Upper lobe of right lung (tissue), 1 donor: ENCODE data around the gene SUGCT. TPM values are rescaled to one million over a fixed set of nuclear protein-coding genes. Genes with fewer than 3 reads are reported as not detected.
A peak's percentile ranks its signal among the peaks of the same experiment; 100 is the strongest.

Source experiments
- ATAC-seq: fragments of 200-7000 bp; cut with Tn5 transposase; one replicate; pipeline ENCODE4 v1.9.1; 2020; ENCODE audit warnings: mild to moderate bottlenecking, moderate library complexity
- DNase-seq: peaks from one replicate; pipeline ENCODE4 v3.0.0-alpha.2; 2020
- H3K27ac ChIP-seq: fragments of 200-600 bp; one replicate; pipeline ENCODE4 v1.8.0; 2022
- H3K27me3 ChIP-seq: fragments of 200-600 bp; one replicate; pipeline ENCODE4 v1.8.0; 2022; ENCODE audit warnings: mild to moderate bottlenecking
- H3K36me3 ChIP-seq: fragments of 200-600 bp; one replicate; pipeline ENCODE4 v1.8.0; 2022
- H3K4me1 ChIP-seq: fragments of 200-600 bp; one replicate; pipeline ENCODE4 v1.8.0; 2022
- H3K4me3 ChIP-seq: fragments of 200-600 bp; one replicate; pipeline ENCODE4 v1.8.0; 2022; ENCODE audit warnings: mild to moderate bottlenecking
- H3K9me3 ChIP-seq: fragments of 200-600 bp; one replicate; pipeline ENCODE4 v1.8.0; 2022
- intact Hi-C: fragments of 100-400 bp; cut with DNase I; formaldehyde crosslinking; loops from one replicate; pipeline ENCODE4 v1.11.0; 2022
- total RNA-seq: library from RNA; stranded (reverse); fragmentation: NEBNext Ultra II Directional; extraction: Animal tissue kit (Norgen Biotek cat#: 25700); gene quantifications from one replicate; pipeline ENCODE4 v1.2.1, GENCODE V29; 2021
- TF ChIP-seq, protein P1 (sequence below): fragments of 200-600 bp; IDR thresholded peaks from one replicate; pipeline ENCODE4 v1.8.0; 2022; ENCODE audit warnings: antibody characterized with exemption
- donor health status: DM: no; HTN: yes; CAD: no; lungs with severe emphysema.

SUGCT gene
- total RNA-seq, 1 donor from 2014 or later = 4.1 TPM

DNA sequence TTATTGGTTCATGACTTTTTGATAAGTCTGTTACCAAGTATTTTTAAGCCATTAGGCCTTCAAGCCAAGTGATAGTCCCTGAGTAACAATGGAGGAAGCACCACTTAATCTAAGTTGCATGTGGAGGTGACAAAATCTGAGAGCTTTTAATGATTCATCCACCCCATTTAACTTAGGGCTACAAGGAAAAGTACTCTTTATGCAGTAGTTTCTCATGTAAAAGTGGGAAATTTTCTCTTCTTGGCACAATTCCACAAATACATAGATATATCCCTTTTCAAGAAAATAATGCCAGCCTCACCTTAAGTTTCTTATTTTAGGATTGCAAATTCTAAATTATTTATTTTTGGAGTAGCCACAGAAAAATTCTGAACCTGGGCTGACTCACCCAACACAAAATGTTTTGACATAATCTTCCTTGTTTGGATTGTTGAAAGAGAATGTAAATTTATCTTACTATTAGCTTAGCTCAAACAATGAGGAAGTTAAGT lies 85.7 kb downstream of the SUGCT start:
- intact Hi-C loops = no loop called here

DNA sequence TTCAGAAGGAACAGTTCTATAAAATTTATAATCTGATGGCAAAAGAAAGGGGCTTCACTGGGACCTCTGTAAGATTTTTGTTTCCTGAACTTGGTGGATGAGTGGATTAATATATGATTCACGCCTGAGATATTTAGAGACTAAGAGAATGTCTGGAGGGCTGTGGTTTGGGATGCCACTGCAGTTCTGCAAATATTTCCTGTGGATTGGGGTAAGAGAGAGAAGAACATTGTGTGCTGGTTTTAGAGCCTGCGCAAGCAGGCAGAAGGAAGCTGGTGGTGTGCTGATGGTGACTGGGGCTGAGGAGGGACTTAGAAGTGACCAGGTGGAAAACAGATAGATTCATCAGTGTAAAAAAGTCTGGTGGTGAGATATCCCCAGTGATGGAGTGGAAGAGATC lies 87.0 kb downstream of the SUGCT start:
- Histone ChIP-seq H3K27ac (no peak overlapping the region), H3K4me3 (no peak overlapping the region), H3K4me1 (no peaks in the 10 kb centered on the region), H3K27me3 (no peaks in the 10 kb centered on the region), H3K36me3 (no peaks in the 10 kb centered on the region), H3K9me3 (no peaks in the 10 kb centered on the region)
- intact Hi-C loops = no loop called here
- TF ChIP-seq, protein P1, sequence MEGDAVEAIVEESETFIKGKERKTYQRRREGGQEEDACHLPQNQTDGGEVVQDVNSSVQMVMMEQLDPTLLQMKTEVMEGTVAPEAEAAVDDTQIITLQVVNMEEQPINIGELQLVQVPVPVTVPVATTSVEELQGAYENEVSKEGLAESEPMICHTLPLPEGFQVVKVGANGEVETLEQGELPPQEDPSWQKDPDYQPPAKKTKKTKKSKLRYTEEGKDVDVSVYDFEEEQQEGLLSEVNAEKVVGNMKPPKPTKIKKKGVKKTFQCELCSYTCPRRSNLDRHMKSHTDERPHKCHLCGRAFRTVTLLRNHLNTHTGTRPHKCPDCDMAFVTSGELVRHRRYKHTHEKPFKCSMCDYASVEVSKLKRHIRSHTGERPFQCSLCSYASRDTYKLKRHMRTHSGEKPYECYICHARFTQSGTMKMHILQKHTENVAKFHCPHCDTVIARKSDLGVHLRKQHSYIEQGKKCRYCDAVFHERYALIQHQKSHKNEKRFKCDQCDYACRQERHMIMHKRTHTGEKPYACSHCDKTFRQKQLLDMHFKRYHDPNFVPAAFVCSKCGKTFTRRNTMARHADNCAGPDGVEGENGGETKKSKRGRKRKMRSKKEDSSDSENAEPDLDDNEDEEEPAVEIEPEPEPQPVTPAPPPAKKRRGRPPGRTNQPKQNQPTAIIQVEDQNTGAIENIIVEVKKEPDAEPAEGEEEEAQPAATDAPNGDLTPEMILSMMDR = no peak
- ATAC-seq = peak; percentile 63
- DNase-seq = no peak

More for the DNA sequence above, 85.7 kb downstream of the SUGCT start:
- H3K4me1 ChIP-seq = no peaks in the 10 kb centered on the region
- H3K4me3 ChIP-seq = no peak overlapping the region
- no peak overlapping the region for H3K27ac ChIP-seq
- TF ChIP-seq, protein P1 = no peak
- H3K9me3 ChIP-seq = no peaks in the 10 kb centered on the region
- ATAC-seq = no peak
- H3K27me3 ChIP-seq = no peaks in the 10 kb centered on the region
- H3K36me3 ChIP-seq = no peaks in the 10 kb centered on the region
- DNase-seq = no peak

DNA sequence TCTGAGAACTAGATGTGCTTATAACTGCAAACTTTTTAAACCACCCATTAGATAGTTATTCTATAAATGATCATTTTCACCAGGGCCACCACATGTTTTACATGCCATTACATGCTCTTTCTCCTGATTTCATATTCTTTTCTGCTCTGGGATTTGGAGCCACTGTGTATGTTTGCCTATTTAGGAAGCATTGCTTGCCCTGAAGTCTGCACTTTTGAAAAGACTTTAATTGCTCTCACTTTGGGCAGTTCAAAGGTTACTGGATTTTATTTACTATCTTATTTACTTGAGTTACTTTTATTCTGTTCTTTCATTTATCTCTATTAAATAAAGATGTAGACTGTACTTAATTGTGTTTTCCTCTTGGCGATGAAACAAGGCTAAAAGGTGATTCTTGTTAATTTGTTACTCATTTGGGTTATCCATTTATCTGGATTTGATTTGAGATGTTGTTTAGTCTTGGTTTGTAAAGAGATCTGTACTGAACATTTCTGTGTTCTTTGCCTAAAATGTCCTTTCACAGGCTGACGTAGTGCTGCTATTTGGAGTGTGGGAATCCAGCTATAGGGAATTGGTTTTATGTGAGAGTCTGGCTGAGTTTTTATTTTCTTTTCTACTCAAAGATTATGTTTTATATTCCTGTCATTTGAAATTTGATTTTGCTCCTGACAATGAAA lies 88.8 kb downstream of the SUGCT start:
- no peaks in the 10 kb centered on the region for H3K27me3 ChIP-seq
- H3K27ac ChIP-seq = no peak overlapping the region
- no peaks in the 10 kb centered on the region for H3K4me1 ChIP-seq
- no peaks in the 10 kb centered on the region for H3K36me3 ChIP-seq
- no peaks in the 10 kb centered on the region for H3K9me3 ChIP-seq
- ATAC-seq (no peak), DNase-seq (no peak)
- TF ChIP-seq, protein P1 = no peak
- no peak overlapping the region for H3K4me3 ChIP-seq
- intact Hi-C loops = no loop called here

DNA sequence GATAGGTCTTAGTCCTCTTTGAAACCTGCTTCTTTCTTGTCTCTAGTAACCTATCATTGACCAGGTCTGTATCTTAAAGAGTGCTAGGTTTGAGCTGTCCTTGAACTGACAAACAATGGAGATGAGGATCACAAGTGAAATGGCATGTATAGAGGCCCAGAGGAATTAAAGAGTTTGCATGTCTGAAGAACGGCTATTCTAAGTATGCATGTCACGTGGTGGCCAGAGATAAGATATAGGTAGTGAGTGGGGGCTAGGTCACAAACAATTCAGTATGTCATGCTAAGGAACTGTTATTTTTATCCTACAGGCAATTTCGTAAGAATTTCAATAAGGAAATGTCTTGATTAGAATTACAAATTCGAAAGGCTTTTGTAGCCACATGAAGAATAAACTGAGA lies 95.3 kb downstream of the SUGCT start:
- no peak overlapping the region for H3K4me3 ChIP-seq
- TF ChIP-seq, protein P1 = no peak
- no peak for DNase-seq
- no peaks in the 10 kb centered on the region for H3K4me1 ChIP-seq
- H3K9me3 ChIP-seq = no peaks in the 10 kb centered on the region
- no peaks in the 10 kb centered on the region for H3K27me3 ChIP-seq
- no peak for ATAC-seq
- no peaks in the 10 kb centered on the region for H3K36me3 ChIP-seq
- intact Hi-C loops = no loop called here
- H3K27ac ChIP-seq = no peak overlapping the region

DNA sequence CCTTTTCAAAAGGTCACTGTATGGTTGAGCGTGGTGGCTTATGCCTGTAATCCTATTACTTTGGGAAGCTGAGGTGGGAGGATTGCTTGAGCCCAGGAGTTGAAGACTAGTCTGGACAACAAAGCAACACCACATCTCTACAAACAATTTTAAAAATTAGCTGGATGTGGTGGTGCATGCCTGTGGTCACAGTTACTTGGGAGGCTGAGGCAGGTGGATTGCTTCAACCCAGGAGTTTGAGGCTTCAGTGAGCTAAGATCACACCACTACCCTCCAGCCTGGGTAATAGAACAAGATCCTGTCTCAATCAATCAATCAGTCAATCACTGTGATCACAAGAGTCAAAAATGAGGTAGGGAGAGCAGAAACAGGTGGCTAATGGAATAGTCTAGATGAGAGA lies 97.0 kb downstream of the SUGCT start:
- DNase-seq = no peak
- intact Hi-C loops = no loop called here
- Histone ChIP-seq H3K4me3 (no peak overlapping the region), H3K4me1 (no peaks in the 10 kb centered on the region), H3K27ac (no peak overlapping the region), H3K36me3 (no peaks in the 10 kb centered on the region), H3K27me3 (no peaks in the 10 kb centered on the region), H3K9me3 (no peaks in the 10 kb centered on the region)
- no peak for ATAC-seq
- TF ChIP-seq, protein P1 = no peak
